GM18502 (cell line): Measurements from ENCODE around the gene FHIT.

Source experiments
- ATAC-seq: cut with Tn5 transposase; IDR thresholded peaks from one replicate; pipeline ENCODE4 v1.9.1; 2021; ENCODE audit warnings: mild to moderate bottlenecking; ENCODE audit not compliant: unreplicated experiment, poor library complexity

Gene FHIT

GRCh38 chr3:60226912-60227311, 1024.3 kb downstream of the FHIT start:
- no peak for ATAC-seq

GRCh38 chr3:60225848-60226247, 1025.4 kb downstream of the FHIT start:
- ATAC-seq = no peak

- no peak for ATAC-seq
These were observed 1030.5 kb downstream of the FHIT start for GRCh38 chr3:60220768-60221167.

- ATAC-seq = no peak
These were observed 1031.8 kb downstream of the FHIT start for GRCh38 chr3:60219501-60219900.

- ATAC-seq = no peak
These were observed 1033.9 kb downstream of the FHIT start for GRCh38 chr3:60217156-60217911.

GRCh38 chr3:60216462-60217075, 1034.7 kb downstream of the FHIT start:
- ATAC-seq = no peak

DNA sequence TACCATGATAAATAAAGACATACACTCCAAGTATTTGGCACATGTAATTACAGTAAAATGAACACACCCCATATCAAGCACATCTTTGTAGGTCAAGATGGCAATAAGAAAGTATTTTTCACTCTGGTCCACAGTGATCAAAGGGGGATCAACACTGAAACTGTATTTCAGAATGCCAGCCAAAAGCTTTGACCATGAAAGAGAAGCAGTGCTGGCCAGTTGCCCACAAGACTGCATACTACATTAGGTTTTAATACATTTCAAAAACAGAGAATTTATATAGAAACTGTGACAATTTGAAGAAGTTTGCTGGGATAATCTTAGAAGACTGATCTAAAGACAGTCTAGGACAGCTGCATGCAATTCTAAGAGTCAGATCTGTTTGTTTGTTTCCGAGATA, 1035.3 kb downstream of the FHIT start:
- ATAC-seq = no peak

GRCh38 chr3:60207905-60208304, 1043.3 kb downstream of the FHIT start:
- ATAC-seq = no peak

DNA sequence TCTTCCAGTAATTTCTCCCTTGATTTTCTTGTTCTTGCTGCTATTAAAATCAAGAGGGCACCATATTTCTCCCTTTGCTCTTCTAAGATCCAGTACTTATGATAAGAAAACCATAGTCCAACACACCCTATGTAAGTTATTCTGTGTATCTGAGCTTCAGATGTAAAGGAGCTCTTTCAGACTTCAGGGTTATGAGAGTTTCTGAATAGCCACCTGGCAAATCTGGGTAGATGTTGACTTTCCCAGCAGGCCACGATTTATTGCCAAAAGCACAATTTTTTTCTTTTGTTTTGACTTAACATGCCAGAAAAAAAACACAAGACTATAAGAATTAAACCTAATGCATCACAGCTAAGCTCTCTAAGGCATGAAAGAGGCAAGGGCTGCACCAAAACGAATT, 1045.0 kb downstream of the FHIT start:
- no peak for ATAC-seq

DNA sequence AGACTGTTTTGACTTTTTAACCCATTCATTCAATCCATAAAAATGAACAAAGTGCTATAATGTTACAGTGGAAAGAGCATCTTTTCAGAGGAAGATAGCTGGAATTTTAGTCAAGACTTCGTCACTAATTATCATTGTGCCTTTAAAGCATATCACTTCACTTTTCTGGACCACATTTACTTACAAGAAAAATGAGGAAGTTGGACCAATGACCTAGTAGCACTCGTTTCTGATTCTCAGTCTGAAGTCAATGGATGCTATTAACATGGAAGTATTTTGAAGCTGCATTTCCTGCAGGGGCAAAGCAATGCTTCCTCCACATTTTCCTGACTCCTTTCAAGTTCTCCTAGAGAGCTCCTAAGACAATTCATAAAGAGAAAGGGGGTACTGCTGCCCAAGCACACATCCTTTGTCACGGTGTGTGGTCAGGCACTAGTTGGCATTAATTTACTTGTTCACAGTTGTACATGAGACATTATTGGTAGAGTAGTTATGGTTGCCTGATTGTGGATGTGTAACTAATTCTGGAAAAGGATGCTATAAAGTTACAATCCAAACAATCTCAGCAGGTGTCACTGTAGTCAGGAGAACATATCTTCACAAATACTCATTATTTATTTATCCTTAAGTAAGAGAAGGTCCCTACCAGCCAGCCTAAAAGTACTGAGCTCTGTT, 1049.1 kb downstream of the FHIT start:
- ATAC-seq = no peak

DNA sequence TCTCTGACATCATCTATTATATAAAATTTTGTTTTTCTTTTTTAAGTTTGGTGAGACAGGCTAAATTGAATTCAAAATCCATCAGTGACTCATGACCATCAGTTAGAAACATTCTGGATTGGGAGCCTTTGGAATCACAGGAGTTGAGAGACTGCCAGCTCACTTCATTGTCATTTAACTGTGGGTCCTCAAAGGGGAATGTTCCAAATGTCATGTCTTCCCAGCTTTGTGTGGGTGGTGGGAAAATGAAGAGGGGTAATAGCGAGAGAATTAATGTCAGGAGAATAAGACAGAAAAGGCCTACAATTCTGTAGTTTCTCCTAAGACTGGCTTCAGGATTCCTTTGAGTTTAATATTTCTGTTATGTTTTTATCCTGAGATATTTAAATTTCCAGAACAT, 1051.9 kb downstream of the FHIT start:
- ATAC-seq = no peak

- no peak for ATAC-seq
These were observed 1053.0 kb downstream of the FHIT start for GRCh38 chr3:60198179-60198720.

DNA sequence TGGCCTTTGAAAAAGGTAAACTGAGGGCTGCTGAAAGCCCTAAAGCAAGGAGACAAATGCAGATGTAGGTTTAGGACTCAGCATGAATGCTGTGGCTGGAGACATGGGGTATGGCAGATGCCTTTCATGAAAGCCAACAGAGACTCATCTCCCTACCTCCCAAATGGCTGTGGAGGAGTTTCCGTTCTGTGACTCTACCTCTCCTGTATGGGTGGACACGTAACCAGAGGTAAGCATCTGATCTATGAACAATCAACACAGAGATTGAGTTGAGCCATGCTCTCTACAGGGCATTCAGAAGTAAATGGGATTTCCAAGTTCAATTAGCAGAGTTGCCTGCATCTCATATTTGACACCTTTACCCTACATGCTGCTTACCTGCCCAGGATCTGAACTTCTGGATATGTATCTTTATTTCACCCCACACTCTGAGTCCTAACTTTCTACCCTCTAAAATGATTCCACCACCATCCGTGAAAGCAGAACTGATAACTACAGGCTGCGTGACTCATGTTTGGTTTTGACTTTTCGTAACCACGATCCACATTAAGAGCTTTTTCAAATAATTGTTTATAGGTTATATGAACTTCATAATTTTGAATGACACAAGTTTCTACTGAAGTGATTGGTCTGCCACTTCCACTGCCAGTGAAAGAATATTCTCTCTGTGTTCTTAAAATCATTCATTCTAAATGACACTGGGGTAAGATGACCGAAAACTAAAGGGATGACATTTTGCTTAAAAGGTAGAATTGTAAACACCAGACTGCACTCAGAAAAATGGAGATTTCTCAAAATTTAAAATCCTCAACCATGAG, 1058.7 kb downstream of the FHIT start:
- no peak for ATAC-seq

DNA sequence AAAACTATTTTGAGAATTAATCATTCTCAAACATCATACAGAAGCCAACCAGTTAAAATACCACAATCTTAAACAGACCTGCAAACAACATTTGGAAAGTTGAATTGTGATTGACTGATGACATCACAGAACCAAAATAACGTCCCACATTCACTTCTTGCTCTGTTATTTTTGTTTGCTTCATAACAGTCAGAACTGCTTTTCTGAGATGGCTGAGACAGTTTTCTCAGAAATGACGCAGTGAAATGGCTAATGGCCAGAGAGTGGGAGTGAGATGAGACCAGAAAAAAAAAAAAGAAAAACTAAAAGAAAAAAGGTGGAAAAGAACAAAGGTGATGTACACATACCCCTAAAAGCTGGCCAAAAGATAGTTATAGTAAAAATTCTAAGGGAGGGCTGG, 1061.2 kb downstream of the FHIT start:
- no peak for ATAC-seq

- ATAC-seq = no peak
These were observed 1061.9 kb downstream of the FHIT start for GRCh38 chr3:60189304-60189703.

DNA sequence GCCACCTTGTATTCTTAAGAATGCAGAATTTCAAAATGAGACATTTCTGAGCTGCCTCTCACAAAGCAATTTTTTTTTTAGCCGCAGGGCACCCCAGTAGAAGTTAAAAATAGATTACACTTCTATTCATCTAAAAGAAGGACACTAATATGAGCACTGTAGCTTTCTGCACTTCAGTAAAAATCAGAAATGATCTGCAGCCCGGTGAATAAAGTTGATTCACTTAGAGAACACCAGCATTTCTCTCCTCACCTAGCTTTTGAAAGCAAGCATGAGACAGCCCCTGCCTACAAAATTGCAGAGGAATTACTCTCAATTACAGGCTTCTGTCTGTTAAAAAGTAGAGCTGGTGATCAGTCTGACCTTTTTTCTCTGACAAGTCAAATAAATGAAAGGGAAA, 1062.4 kb downstream of the FHIT start:
- ATAC-seq = no peak

DNA sequence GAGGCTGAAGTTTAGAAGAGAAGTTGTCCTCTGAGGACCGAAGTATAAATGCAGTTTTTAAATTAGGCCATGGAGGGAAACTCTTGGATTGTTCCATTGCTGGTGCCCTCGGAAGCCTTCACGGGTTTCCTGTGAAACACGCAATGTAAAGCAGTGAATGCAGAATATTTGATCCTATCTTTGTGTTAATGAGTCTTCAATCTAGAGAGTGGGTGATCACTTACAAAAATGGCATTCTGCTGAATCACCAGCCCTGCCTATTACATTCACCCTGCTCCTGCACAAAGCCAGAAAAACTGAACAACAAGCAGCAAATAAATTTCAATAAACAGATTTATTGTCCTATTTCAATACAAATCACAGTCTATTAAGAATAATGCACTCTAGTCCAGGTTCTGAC, 1063.9 kb downstream of the FHIT start:
- ATAC-seq = no peak

GRCh38 chr3:60186359-60186758, 1064.9 kb downstream of the FHIT start:
- no peak for ATAC-seq

DNA sequence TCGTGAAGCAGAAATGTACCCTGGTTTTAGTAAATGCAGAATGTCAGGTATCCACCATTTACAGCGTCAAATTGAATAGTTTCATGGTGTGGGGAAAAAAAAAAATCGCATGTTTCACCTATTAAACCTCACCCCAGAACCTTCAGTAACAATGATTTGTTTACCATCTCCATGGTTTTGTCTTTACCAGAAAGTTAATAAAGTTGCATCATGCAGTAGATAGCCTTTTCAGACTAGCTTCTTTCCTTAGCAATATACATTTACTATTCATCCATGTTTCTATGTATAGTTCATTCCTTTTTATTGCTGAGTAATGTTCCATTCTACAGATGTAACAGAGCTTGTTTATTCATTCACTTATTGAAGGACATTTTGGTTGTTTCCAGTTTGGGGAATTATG, 1066.1 kb downstream of the FHIT start:
- no peak for ATAC-seq

DNA sequence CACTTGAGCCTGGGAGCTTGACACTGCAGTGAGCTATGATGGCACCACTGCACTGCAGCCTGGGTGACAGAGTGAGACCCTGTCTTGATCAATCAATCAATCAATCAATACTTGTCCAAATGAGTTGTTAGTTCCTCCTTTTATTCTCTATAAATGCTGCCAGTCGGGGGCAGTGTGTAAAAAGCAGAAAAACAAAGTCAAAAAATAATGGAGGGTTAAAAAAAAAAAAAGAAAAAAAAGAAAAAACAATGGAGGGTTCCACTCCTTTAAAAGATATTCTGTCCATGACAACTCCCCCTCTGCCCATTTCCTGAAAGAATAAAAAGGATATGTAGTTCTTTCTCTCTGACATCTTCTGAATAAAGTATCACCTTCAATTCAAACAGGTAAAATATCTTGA, 1068.6 kb downstream of the FHIT start:
- no peak for ATAC-seq
